Measurements from ENCODE around the gene DPH7. TPM values are rescaled to one million over a fixed set of nuclear protein-coding genes. Genes with fewer than 3 reads are reported as not detected.

The DPH7 gene
- total RNA-seq, 1 donor from 2014 or later: 43.2 TPM

DNA sequence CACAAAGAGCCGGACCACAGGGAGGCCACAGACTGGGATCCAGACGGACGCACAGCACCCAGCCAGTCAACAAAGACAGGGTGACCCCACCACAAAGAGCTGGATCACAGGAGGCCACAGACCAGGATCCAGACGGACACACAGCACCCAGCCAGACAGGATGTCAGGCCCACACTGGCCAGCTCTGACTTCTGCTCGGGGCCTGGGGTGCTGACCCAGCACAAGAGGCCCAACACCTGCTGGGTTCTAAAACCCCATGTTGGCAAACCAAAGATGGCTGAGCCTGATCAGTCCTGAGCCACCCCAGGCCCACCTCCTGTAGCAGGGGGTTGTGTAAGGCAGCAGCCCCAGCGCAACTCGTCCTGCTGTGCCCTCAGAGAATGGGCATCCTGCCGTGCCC lies 5.2 kb upstream of the DPH7 start:
- peaks cover 4% of the 10 kb centered on the region for H3K4me1 Mint-ChIP-seq (ENCODE audit: low read depth)
- no peak for DNase-seq (ENCODE audit: low spot score)
- peaks cover 60% of the 10 kb centered on the region for H3K36me3 Mint-ChIP-seq (ENCODE audit: low read depth)
- no peaks in the 10 kb centered on the region for H3K27me3 Mint-ChIP-seq (ENCODE audit: low read depth)
- H3K27ac Mint-ChIP-seq: no peak overlapping the region
- no peaks in the 10 kb centered on the region for H3K9me3 Mint-ChIP-seq
- no peak overlapping the region for H3K4me3 Mint-ChIP-seq (ENCODE audit: low read depth)
- intact Hi-C loops (cut with micrococcal nuclease): no loop called here

DNA sequence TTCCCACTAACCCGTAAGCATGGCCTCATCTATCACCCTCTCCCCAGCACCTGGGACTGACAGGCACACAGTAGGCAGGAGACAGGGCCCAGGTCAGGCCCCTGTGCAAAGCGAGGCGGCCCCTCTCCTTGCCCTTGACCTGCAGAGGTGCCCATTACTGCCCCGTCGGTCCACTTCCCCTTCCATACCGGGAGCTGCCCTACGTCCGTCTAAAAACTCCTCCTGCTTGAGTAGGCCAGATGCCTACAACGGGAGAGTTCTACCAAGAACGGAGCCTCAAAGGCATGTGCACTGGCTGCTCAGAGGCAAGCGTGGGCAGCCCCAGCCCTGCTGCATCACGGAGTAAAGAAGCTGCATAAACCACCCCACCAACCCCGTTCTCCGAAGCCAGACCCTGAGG lies 4.6 kb upstream of the DPH7 start:
- no peak overlapping the region for H3K4me3 Mint-ChIP-seq (ENCODE audit: low read depth)
- H3K4me1 Mint-ChIP-seq (ENCODE audit: low read depth): peaks cover 4% of the 10 kb centered on the region
- no peak overlapping the region for H3K27ac Mint-ChIP-seq
- no peak for DNase-seq (ENCODE audit: low spot score)
- H3K36me3 Mint-ChIP-seq (ENCODE audit: low read depth): peaks cover 54% of the 10 kb centered on the region
- H3K27me3 Mint-ChIP-seq (ENCODE audit: low read depth): no peaks in the 10 kb centered on the region
- no peaks in the 10 kb centered on the region for H3K9me3 Mint-ChIP-seq
- intact Hi-C loops (cut with micrococcal nuclease): no loop called here

- peaks cover 1% of the 10 kb centered on the region for H3K4me1 Mint-ChIP-seq (ENCODE audit: low read depth)
- DNase-seq (ENCODE audit: low spot score): no peak
- H3K27ac Mint-ChIP-seq: no peak overlapping the region
- intact Hi-C loops (cut with micrococcal nuclease): no loop called here
- no peaks in the 10 kb centered on the region for H3K9me3 Mint-ChIP-seq
- peaks cover 44% of the 10 kb centered on the region for H3K36me3 Mint-ChIP-seq (ENCODE audit: low read depth)
- H3K4me3 Mint-ChIP-seq (ENCODE audit: low read depth): no peak overlapping the region
- no peaks in the 10 kb centered on the region for H3K27me3 Mint-ChIP-seq (ENCODE audit: low read depth)
Observed at GRCh38 chr9:137582286-137582860, 3.6 kb upstream of the DPH7 start.

- Mint-ChIP-seq H3K9me3 (no peaks in the 10 kb centered on the region), H3K36me3 (ENCODE audit: low read depth) (peaks cover 41% of the 10 kb centered on the region), H3K4me1 (ENCODE audit: low read depth) (peaks cover 6% of the 10 kb centered on the region), H3K4me3 (ENCODE audit: low read depth) (no peak overlapping the region), H3K27me3 (ENCODE audit: low read depth) (no peaks in the 10 kb centered on the region), H3K27ac (no peak overlapping the region)
- DNase-seq (ENCODE audit: low spot score): no peak
- intact Hi-C loops (cut with micrococcal nuclease): no loop called here
Observed at GRCh38 chr9:137581361-137582285, 2.9 kb upstream of the DPH7 start.

GRCh38 chr9:137580954-137581322 lies 2.2 kb upstream of the DPH7 start:
- peaks cover 11% of the 10 kb centered on the region for H3K4me1 Mint-ChIP-seq (ENCODE audit: low read depth)
- H3K27me3 Mint-ChIP-seq (ENCODE audit: low read depth): no peaks in the 10 kb centered on the region
- H3K36me3 Mint-ChIP-seq (ENCODE audit: low read depth): peaks cover 41% of the 10 kb centered on the region
- H3K27ac Mint-ChIP-seq: no peak overlapping the region
- DNase-seq (ENCODE audit: low spot score): no peak
- H3K9me3 Mint-ChIP-seq: no peaks in the 10 kb centered on the region
- intact Hi-C loops (cut with micrococcal nuclease): no loop called here
- no peak overlapping the region for H3K4me3 Mint-ChIP-seq (ENCODE audit: low read depth)

DNA sequence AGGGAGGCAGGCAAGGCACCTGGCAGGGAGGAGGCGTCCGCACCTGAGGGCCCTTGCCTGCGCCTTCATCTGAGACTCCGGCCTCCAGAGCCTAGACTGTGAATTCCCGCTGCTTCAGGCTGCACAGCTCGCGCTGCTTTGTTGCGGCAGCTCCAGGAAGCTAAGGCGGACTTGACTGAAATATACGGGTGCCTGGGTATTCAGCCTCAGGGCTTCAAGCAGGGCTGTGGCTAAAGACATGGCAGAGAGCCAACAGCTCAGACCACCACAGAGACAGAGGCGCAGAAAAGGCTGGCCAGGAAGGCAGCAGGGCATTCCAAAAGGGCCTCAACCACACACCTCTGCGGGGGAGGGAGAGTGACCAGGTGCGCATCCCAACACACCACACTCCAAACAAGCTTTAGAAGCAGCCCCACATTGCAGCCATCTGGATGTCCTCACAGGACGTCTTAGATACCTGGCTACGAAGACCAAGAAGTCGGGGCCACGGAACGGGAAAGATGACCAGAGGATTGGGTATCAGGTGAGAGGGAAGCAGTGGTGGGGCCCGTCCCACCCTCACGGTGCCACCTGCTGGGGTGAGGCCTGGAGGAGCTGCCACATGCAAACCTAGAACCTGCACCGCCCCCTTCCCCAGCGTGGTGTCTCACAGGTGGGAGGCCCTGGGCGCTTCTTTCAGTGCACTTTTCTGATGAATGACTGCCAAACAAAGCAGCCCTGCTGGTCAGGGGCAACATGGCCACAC lies 1.7 kb upstream of the DPH7 start:
- intact Hi-C loops (cut with micrococcal nuclease): no loop called here
- H3K4me3 Mint-ChIP-seq (ENCODE audit: low read depth): no peak overlapping the region
- no peaks in the 10 kb centered on the region for H3K9me3 Mint-ChIP-seq

GRCh38 chr9:137579259-137579604 lies 507 bp upstream of the DPH7 start:
- H3K4me1 Mint-ChIP-seq (ENCODE audit: low read depth): peaks cover 18% of the 10 kb centered on the region
- H3K27ac Mint-ChIP-seq: peak overlapping the region; percentile 42
- peak overlapping the region; percentile 84 for H3K4me3 Mint-ChIP-seq (ENCODE audit: low read depth)
- no peaks in the 10 kb centered on the region for H3K9me3 Mint-ChIP-seq
- DNase-seq (ENCODE audit: low spot score): no peak
- no peaks in the 10 kb centered on the region for H3K27me3 Mint-ChIP-seq (ENCODE audit: low read depth)
- H3K36me3 Mint-ChIP-seq (ENCODE audit: low read depth): peaks cover 49% of the 10 kb centered on the region
- intact Hi-C loops (cut with micrococcal nuclease): loop anchor here (2.0 to 5.0 kb wide), 2 partner anchors 28 to 38 kb away; partner anchors contain the start of genes EHMT1, MRPL41 and PNPLA7

More for the DNA sequence above, 1.7 kb upstream of the DPH7 start:
- Mint-ChIP-seq H3K36me3 (ENCODE audit: low read depth) (peaks cover 44% of the 10 kb centered on the region), H3K4me1 (ENCODE audit: low read depth) (peaks cover 17% of the 10 kb centered on the region), H3K27ac (no peak overlapping the region), H3K27me3 (ENCODE audit: low read depth) (no peaks in the 10 kb centered on the region)
- DNase-seq (ENCODE audit: low spot score): no peak

DNA sequence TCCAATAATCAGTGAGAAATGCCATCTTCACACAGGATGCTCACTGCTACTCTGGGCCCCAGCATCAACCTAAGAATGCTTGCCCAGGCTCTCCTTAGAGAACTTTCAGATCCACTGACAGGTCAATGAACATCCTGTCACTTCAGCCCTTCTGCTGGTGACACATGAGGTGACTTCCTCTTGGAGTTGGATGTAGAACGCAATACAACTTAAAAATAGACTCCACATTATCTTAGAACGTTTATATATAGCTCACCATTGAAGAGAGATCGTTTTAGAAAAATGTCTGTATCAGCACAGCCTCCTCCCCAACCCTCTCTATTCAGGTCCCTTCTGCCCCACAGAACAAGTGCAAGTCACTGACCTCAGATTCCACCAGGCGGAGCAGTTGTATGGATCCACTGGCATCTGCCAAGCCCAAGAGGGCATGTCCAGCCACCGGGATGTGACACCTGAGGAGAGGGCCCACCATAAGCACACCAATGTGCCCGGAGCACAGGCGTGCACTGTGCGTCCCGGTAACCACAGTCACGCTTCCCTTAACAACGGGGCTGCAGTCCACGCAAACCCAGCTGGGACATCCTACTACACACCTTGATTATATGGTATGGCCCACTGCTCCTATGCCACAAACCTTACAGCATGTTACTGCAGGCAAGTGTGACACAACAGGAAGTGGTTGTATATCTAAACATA lies 2.9 kb downstream of the DPH7 start:
- Mint-ChIP-seq H3K36me3 (ENCODE audit: low read depth) (peaks cover 42% of the 10 kb centered on the region), H3K27ac (peak overlapping the region; percentile 15), H3K4me3 (ENCODE audit: low read depth) (peak overlapping the region; percentile 51), H3K27me3 (ENCODE audit: low read depth) (no peaks in the 10 kb centered on the region), H3K4me1 (ENCODE audit: low read depth) (peaks cover 19% of the 10 kb centered on the region), H3K9me3 (no peaks in the 10 kb centered on the region)
- intact Hi-C loops (cut with micrococcal nuclease): loop anchor here (5.0 kb wide), 1 partner anchor 41 kb away; the partner anchor contains the start of gene EHMT1
- no peak for DNase-seq (ENCODE audit: low spot score)

DNA sequence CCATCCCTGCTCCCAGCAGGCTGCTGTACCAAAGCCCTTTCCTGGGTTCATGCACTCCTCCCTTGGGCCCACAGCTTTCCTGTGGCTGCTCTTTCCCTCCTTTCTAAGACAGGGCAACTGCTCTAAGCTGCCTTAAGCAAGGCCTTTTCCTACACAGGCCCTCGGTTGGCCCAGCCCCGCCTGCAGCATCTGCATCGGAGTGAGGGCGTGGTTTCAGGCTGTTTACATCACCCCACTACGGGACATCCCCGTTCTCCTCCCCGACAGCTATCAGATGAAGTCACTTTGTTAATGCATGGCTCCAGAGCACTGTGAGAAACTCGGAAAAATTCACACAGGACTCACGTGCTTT lies 3.4 kb downstream of the DPH7 start:
- no peak for DNase-seq (ENCODE audit: low spot score)
- Mint-ChIP-seq H3K4me1 (ENCODE audit: low read depth) (peaks cover 24% of the 10 kb centered on the region), H3K4me3 (ENCODE audit: low read depth) (no peak overlapping the region), H3K9me3 (no peaks in the 10 kb centered on the region), H3K36me3 (ENCODE audit: low read depth) (peaks cover 47% of the 10 kb centered on the region), H3K27me3 (ENCODE audit: low read depth) (no peaks in the 10 kb centered on the region), H3K27ac (peak overlapping the region; percentile 15)
- intact Hi-C loops (cut with micrococcal nuclease): loop anchor here (5.0 kb wide), 1 partner anchor 42 kb away; the partner anchor contains the start of gene EHMT1

DNA sequence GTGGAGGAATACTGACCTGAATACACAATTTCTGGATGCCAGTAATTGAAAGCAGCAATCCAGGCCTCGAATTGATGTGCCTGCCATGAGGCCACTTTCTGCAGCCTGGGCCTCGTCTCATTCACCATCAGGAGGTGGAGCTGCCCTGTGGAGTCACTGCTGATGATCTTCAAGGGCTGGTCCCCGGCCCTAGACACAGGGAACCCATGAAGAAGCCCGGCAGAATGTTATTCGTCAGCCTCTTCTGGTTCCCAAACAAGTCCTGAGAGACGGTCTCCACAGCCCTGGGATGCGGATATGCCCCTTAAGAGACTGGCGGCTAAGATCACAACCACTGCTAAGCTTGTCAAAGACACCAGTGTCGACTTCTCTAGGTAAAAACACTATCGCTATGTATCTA lies 4.5 kb downstream of the DPH7 start:
- Mint-ChIP-seq H3K9me3 (no peaks in the 10 kb centered on the region), H3K4me3 (ENCODE audit: low read depth) (no peak overlapping the region), H3K4me1 (ENCODE audit: low read depth) (peaks cover 27% of the 10 kb centered on the region), H3K36me3 (ENCODE audit: low read depth) (peaks cover 51% of the 10 kb centered on the region), H3K27me3 (ENCODE audit: low read depth) (no peaks in the 10 kb centered on the region), H3K27ac (no peak overlapping the region)
- DNase-seq (ENCODE audit: low spot score): no peak
- intact Hi-C loops (cut with micrococcal nuclease): no loop called here

GRCh38 chr9:137570566-137570965 lies 8.2 kb downstream of the DPH7 start:
- no peaks in the 10 kb centered on the region for H3K27me3 Mint-ChIP-seq (ENCODE audit: low read depth)
- H3K4me1 Mint-ChIP-seq (ENCODE audit: low read depth): peaks cover 15% of the 10 kb centered on the region
- peaks cover 43% of the 10 kb centered on the region for H3K36me3 Mint-ChIP-seq (ENCODE audit: low read depth)
- intact Hi-C loops (cut with micrococcal nuclease): no loop called here
- H3K27ac Mint-ChIP-seq: no peak overlapping the region
- no peaks in the 10 kb centered on the region for H3K9me3 Mint-ChIP-seq
- H3K4me3 Mint-ChIP-seq (ENCODE audit: low read depth): no peak overlapping the region
- no peak for DNase-seq (ENCODE audit: low spot score)

- H3K27ac Mint-ChIP-seq: no peak overlapping the region
- H3K4me1 Mint-ChIP-seq (ENCODE audit: low read depth): peaks cover 12% of the 10 kb centered on the region
- no peak for DNase-seq (ENCODE audit: low spot score)
- intact Hi-C loops (cut with micrococcal nuclease): no loop called here
- H3K36me3 Mint-ChIP-seq (ENCODE audit: low read depth): peaks cover 34% of the 10 kb centered on the region
- no peaks in the 10 kb centered on the region for H3K27me3 Mint-ChIP-seq (ENCODE audit: low read depth)
- H3K9me3 Mint-ChIP-seq: no peaks in the 10 kb centered on the region
- H3K4me3 Mint-ChIP-seq (ENCODE audit: low read depth): no peak overlapping the region
Observed at GRCh38 chr9:137569609-137570203, 9.0 kb downstream of the DPH7 start.

Measured in activated T-helper 2 cell treated with anti-CD3 and anti-CD28 coated beads, Interferon-gamma antibody, Interleukin-2, Interleukin-4, amounts not matched to agents 10 μg/mL and 5 μg/mL and 100 μg/mL, durations not matched to agents 14 hours and 24 hours and 36 hours (primary cell).